ENCODE measurements around the gene KIF14. TPM values are rescaled to one million over a fixed set of nuclear protein-coding genes. Genes with fewer than 3 reads are reported as not detected.

Gene KIF14
- total RNA-seq, 1 experiment from 2014 or later = 39.7 TPM

DNA sequence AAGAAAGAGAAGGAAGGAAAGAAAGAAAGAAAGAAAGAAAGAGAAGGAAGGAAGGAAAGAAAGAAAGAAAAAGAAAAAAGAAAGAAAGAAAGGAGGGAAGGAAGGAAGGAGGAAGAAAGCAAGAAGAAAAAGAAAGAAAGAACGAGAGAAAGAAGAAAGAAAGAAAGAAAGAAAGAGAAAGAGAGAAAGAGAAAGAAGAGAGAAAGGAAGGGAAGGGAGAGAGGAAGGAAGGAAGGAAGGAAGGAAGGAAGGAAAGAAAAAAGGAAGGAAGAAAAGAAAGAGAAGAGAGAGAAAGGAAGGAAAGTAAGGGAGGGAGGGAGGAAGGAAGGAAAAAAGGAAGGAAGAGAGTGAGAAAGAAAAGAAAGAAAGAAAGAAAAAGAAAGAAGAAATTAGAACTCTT is 115.3 kb downstream of the KIF14 start:
- ChIA-PET CTCF (no interaction called here), POLR2A (ENCODE audit: low non-redundant PET) (no interaction called here)
- intact Hi-C loops (cut with micrococcal nuclease; ENCODE audit: unreplicated experiment) = loop anchor here (5.0 kb wide), 1 partner anchor 1748 kb away; no protein-coding TSS in a partner anchor
- TF ChIP-seq, protein P1, sequence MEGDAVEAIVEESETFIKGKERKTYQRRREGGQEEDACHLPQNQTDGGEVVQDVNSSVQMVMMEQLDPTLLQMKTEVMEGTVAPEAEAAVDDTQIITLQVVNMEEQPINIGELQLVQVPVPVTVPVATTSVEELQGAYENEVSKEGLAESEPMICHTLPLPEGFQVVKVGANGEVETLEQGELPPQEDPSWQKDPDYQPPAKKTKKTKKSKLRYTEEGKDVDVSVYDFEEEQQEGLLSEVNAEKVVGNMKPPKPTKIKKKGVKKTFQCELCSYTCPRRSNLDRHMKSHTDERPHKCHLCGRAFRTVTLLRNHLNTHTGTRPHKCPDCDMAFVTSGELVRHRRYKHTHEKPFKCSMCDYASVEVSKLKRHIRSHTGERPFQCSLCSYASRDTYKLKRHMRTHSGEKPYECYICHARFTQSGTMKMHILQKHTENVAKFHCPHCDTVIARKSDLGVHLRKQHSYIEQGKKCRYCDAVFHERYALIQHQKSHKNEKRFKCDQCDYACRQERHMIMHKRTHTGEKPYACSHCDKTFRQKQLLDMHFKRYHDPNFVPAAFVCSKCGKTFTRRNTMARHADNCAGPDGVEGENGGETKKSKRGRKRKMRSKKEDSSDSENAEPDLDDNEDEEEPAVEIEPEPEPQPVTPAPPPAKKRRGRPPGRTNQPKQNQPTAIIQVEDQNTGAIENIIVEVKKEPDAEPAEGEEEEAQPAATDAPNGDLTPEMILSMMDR (conservative IDR thresholded peaks at IDR 0.05; ENCODE audit: low read depth, low read length) = no peak
- BruUV-seq (replicated peaks) = no TSS peak
- H3K27ac ChIP-seq (ENCODE audit: low read depth, low read length, poor library complexity, severe bottlenecking) = no peak overlapping the region
- no peak overlapping the region for H3K4me3 ChIP-seq (ENCODE audit: low read depth, low read length, poor library complexity, severe bottlenecking)
- no peaks in the 10 kb centered on the region for H3K27me3 ChIP-seq (replicated peaks; ENCODE audit: insufficient read depth, low read depth, low read length, poor library complexity)
- no peaks in the 10 kb centered on the region for H3K9me3 ChIP-seq (ENCODE audit: low read depth, low read length, poor library complexity, severe bottlenecking)
- DNase-seq (ENCODE audit: low spot score) = no peak
- H3K4me1 ChIP-seq (ENCODE audit: insufficient read depth, low read length, poor library complexity, severe bottlenecking) = no peaks in the 10 kb centered on the region
- no peaks in the 10 kb centered on the region for H3K36me3 ChIP-seq (ENCODE audit: insufficient read depth, low read length, poor library complexity, severe bottlenecking)

Other genes with a start within 250 kb of the KIF14 start
- 22.9 and 24.3 TPM in 2 replicates for gene ZNF281, start 210.7 kb downstream of the KIF14 start, total RNA-seq (2021)
- gene DDX59, start 49.2 kb upstream of the KIF14 start, total RNA-seq (2021) = 16.0 and 17.4 TPM in 2 replicates
- 39.4 and 39.5 TPM in 2 replicates for gene CAMSAP2, start 118.1 kb upstream of the KIF14 start, total RNA-seq (2021)